Measurements from ENCODE around the gene GAB2.

DNA sequence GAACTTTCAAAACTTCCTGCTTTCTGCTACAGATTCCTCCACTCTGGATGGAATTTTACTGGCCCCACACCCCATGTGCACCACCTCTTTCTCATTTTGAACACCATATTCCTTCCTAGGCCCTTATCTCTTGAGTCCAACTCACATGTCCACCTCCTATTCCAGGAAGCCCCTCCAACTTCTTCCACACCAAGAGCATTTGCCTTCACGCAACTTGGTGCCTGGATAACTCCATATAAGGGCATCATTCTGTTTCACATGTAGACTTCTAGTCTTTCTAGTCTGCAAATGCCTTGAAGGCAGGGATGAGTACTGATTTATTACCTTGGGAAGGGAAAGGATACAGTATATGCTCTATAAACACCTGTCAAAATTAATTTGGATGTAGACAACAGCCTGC lies 17.5 kb downstream of the GAB2 start:
- TF ChIP-seq, protein P1, sequence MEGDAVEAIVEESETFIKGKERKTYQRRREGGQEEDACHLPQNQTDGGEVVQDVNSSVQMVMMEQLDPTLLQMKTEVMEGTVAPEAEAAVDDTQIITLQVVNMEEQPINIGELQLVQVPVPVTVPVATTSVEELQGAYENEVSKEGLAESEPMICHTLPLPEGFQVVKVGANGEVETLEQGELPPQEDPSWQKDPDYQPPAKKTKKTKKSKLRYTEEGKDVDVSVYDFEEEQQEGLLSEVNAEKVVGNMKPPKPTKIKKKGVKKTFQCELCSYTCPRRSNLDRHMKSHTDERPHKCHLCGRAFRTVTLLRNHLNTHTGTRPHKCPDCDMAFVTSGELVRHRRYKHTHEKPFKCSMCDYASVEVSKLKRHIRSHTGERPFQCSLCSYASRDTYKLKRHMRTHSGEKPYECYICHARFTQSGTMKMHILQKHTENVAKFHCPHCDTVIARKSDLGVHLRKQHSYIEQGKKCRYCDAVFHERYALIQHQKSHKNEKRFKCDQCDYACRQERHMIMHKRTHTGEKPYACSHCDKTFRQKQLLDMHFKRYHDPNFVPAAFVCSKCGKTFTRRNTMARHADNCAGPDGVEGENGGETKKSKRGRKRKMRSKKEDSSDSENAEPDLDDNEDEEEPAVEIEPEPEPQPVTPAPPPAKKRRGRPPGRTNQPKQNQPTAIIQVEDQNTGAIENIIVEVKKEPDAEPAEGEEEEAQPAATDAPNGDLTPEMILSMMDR (IDR thresholded peaks at IDR 0.05) = no peak
- TF ChIP-seq CHD4 (IDR thresholded peaks at IDR 0.05; ENCODE audit: borderline replicate concordance) (no peak), SREBF2 (IDR thresholded peaks at IDR 0.05) (no peak), E2F6 (IDR thresholded peaks at IDR 0.05; ENCODE audit: borderline replicate concordance, low read depth) (no peak), MYC (IDR thresholded peaks at IDR 0.05; ENCODE audit: borderline replicate concordance, low read length) (no peak), POLR2A (IDR thresholded peaks at IDR 0.05; ENCODE audit: low read length) (no peak), USF2 (IDR thresholded peaks at IDR 0.05) (no peak), EP300 (IDR thresholded peaks at IDR 0.05) (no peak), CBX8 (IDR thresholded peaks at IDR 0.05) (no peak), MAX (IDR thresholded peaks at IDR 0.05) (no peak), RAD21 (conservative IDR thresholded peaks at IDR 0.05 in 1 of 2, IDR thresholded peaks at IDR 0.05 in 1 of 2) (no peak), CHD2 (IDR thresholded peaks at IDR 0.05; ENCODE audit: low read length, partially characterized antibody) (no peak), CEBPB (IDR thresholded peaks at IDR 0.05) (no peak)
- TF ChIP-seq, protein P2, sequence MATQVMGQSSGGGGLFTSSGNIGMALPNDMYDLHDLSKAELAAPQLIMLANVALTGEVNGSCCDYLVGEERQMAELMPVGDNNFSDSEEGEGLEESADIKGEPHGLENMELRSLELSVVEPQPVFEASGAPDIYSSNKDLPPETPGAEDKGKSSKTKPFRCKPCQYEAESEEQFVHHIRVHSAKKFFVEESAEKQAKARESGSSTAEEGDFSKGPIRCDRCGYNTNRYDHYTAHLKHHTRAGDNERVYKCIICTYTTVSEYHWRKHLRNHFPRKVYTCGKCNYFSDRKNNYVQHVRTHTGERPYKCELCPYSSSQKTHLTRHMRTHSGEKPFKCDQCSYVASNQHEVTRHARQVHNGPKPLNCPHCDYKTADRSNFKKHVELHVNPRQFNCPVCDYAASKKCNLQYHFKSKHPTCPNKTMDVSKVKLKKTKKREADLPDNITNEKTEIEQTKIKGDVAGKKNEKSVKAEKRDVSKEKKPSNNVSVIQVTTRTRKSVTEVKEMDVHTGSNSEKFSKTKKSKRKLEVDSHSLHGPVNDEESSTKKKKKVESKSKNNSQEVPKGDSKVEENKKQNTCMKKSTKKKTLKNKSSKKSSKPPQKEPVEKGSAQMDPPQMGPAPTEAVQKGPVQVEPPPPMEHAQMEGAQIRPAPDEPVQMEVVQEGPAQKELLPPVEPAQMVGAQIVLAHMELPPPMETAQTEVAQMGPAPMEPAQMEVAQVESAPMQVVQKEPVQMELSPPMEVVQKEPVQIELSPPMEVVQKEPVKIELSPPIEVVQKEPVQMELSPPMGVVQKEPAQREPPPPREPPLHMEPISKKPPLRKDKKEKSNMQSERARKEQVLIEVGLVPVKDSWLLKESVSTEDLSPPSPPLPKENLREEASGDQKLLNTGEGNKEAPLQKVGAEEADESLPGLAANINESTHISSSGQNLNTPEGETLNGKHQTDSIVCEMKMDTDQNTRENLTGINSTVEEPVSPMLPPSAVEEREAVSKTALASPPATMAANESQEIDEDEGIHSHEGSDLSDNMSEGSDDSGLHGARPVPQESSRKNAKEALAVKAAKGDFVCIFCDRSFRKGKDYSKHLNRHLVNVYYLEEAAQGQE (IDR thresholded peaks at IDR 0.05) = no peak
